ENCODE data around the gene KCNF1.

DNA sequence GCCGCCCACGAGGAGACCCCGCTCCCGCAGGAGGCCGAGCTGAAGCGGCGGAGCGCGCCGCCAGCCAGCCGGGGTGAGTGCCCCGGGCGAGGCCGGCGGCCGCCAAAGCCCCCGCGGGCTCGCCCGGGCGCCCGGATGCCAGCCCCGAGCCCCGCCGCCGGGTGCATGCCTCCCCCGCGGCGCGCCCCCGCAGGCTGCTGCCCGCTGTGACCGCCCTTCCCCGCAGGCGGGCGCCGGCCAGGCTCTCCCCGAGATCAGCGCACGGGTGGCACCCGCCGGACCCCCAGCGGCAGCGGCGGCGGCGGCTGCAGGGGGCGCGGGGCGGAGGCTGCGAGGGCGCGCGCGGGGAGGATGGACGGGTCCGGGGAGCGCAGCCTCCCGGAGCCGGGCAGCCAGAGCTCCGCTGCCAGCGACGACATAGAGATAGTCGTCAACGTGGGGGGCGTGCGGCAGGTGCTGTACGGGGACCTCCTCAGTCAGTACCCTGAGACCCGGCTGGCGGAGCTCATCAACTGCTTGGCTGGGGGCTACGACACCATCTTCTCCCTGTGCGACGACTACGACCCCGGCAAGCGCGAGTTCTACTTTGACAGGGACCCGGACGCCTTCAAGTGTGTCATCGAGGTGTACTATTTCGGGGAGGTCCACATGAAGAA is 470 bp downstream of the KCNF1 start:
- TF ChIP-seq EZH2 (IDR thresholded peaks at IDR 0.05; ENCODE audit: insufficient read depth, poor library complexity, severe bottlenecking) (no peak), EZH2phosphoT487 (IDR thresholded peaks at IDR 0.05; ENCODE audit: insufficient read depth, low read depth) (no peak)

Data from GM23248 (cell line).